Endothelial cell of umbilical vein (primary cell): ENCODE results near the gene SNRPA.

Experiments
- CTCF ChIP-seq, 2 donors: IDR thresholded peaks; 1 replicate in 1 of 2; 2 replicates in 1 of 2; pipeline ENCODE4 v1.5.1; 2011; ENCODE audit warnings: low read length in 2 of 2, mild to moderate bottlenecking in 2 of 2, moderate library complexity in 2 of 2, control low read depth in 1 of 2, inconsistent platforms in 1 of 2, low read depth in 1 of 2; ENCODE audit not compliant: insufficient read depth in 1 of 2; ENCODE audit errors: extremely low read depth in 1 of 2
- EZH2 ChIP-seq: IDR thresholded peaks from 2 replicates; pipeline ENCODE4 v1.6.1; 2012; ENCODE audit warnings: borderline replicate concordance, low read depth, mild to moderate bottlenecking, moderate library complexity, low read length, inconsistent platforms; ENCODE audit not compliant: severe bottlenecking
- FOS ChIP-seq: IDR thresholded peaks from 2 replicates; pipeline ENCODE4 v1.6.1; 2011; ENCODE audit warnings: mild to moderate bottlenecking, low read length, moderate library complexity, borderline replicate concordance; ENCODE audit not compliant: insufficient read depth
- GATA2 ChIP-seq: IDR thresholded peaks from 2 replicates; pipeline ENCODE4 v1.7.0; 2011; ENCODE audit warnings: low read depth, mild to moderate bottlenecking, moderate library complexity, mixed read lengths, low read length; ENCODE audit not compliant: insufficient read length, insufficient read depth
- JUN ChIP-seq: IDR thresholded peaks from 2 replicates; pipeline ENCODE4 v1.6.1; 2011; ENCODE audit warnings: borderline replicate concordance, low read depth; ENCODE audit not compliant: insufficient read length, insufficient read depth
- MAX ChIP-seq: IDR thresholded peaks from 2 replicates; pipeline ENCODE4 v1.6.1; 2011; ENCODE audit not compliant: insufficient read depth, insufficient read length
- MYC ChIP-seq: IDR thresholded peaks from one replicate; pipeline ENCODE4 v1.6.1; 2011; ENCODE audit warnings: mild to moderate bottlenecking, low read depth, low read length
- POLR2A ChIP-seq: IDR thresholded peaks from 2 replicates; pipeline ENCODE4 v1.6.1; 2012; ENCODE audit warnings: low read depth, mild to moderate bottlenecking, control low read depth, low read length
- POLR2AphosphoS5 ChIP-seq: IDR thresholded peaks from 2 replicates; pipeline ENCODE4 v1.6.1; 2012; ENCODE audit warnings: low read depth, mild to moderate bottlenecking, control low read depth, low read length, moderate library complexity; ENCODE audit not compliant: insufficient read depth

DNA sequence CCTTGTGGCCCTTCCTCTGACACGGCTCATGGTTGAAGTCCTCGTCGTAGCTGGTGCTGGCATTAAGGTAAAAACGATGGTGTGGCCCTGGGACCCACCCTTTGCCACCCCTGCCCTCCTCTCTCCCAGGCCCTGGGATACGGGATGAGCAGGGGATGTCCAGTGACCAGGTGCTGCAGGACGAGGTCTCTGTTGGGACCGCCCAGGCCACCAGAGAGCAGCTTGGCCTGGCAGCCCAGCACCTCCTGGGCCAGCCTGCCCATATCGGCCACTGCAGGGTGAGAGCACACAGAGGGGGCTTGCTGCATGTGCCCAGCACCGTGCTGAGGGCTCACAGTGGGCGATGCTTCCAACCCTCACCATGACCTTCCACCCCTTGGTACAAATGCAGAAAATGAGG lies 7.1 kb upstream of the SNRPA start:
- no peak for TF ChIP-seq CTCF (IDR thresholded peaks at IDR 0.05; ENCODE audit: extremely low read depth in 1 of 2, insufficient read depth in 1 of 2, low read depth in 1 of 2, low read length in 2 of 2)
- no peak for TF ChIP-seq POLR2A
- TF ChIP-seq POLR2AphosphoS5 = no peak
- TF ChIP-seq EZH2 = no peak
- TF ChIP-seq FOS = no peak
- no peak for TF ChIP-seq MAX
- no peak for TF ChIP-seq JUN
- no peak for TF ChIP-seq MYC
- no peak for TF ChIP-seq GATA2
